IMR-90 (cell line): ENCODE measurements around the gene SORL1.

ENCODE experiments used
- BHLHE40 ChIP-seq: fragments of 150-350 bp; IDR thresholded peaks from 2 replicates; pipeline ENCODE4 v1.6.1; 2016; ENCODE audit warnings: mild to moderate bottlenecking, low read depth, low read length
- CEBPB ChIP-seq: IDR thresholded peaks from 2 replicates; pipeline ENCODE4 v1.6.1; 2012; ENCODE audit warnings: low read depth, low read length, improper control_type of control experiment
- CHD1 ChIP-seq: IDR thresholded peaks from 2 replicates; pipeline ENCODE4 v1.6.1; 2012; ENCODE audit warnings: low read depth, low read length, improper control_type of control experiment
- CTCF ChIP-seq: conservative IDR thresholded peaks from 2 replicates; pipeline ENCODE4 v1.5.1; 2012; ENCODE audit warnings: mild to moderate bottlenecking, low read depth, low read length, improper control_type of control experiment
- ELK1 ChIP-seq: fragments of 150-350 bp; IDR thresholded peaks from 2 replicates; pipeline ENCODE4 v1.6.1; 2016; ENCODE audit warnings: low read depth, mild to moderate bottlenecking, low read length, moderate library complexity, borderline replicate concordance
- MAFK ChIP-seq: IDR thresholded peaks from 2 replicates; pipeline ENCODE4 v1.6.1; 2012; ENCODE audit warnings: low read depth, low read length, improper control_type of control experiment
- MAZ ChIP-seq: IDR thresholded peaks from 2 replicates; pipeline ENCODE4 v1.6.1; 2012; ENCODE audit warnings: low read depth, mild to moderate bottlenecking, low read length, improper control_type of control experiment, moderate library complexity, borderline replicate concordance
- MXI1 ChIP-seq: IDR thresholded peaks from 2 replicates; pipeline ENCODE4 v1.6.1; 2012; ENCODE audit warnings: low read depth, mild to moderate bottlenecking, low read length, moderate library complexity, borderline replicate concordance
- NFE2L2 ChIP-seq: fragments of 150-350 bp; IDR thresholded peaks from 2 replicates; pipeline ENCODE4 v1.6.1; 2016; ENCODE audit warnings: low read depth, mild to moderate bottlenecking, low read length
- POLR2A ChIP-seq: IDR thresholded peaks from 2 replicates; pipeline ENCODE4 v1.6.1; 2012; ENCODE audit warnings: mild to moderate bottlenecking, low read depth, low read length
- RAD21 ChIP-seq: IDR thresholded peaks from 2 replicates; pipeline ENCODE4 v1.6.1; 2012; ENCODE audit warnings: low read length, improper control_type of control experiment
- RCOR1 ChIP-seq: IDR thresholded peaks from 2 replicates; pipeline ENCODE4 v1.6.1; 2012; ENCODE audit warnings: mild to moderate bottlenecking, low read length, improper control_type of control experiment; ENCODE audit not compliant: insufficient replicate concordance
- RFX5 ChIP-seq: IDR thresholded peaks from 2 replicates; pipeline ENCODE4 v1.8.0; 2012; ENCODE audit warnings: low read depth, mild to moderate bottlenecking, low read length, moderate library complexity
- SMC3 ChIP-seq: fragments of 150-350 bp; IDR thresholded peaks from 2 replicates; pipeline ENCODE4 v1.6.1; 2016; ENCODE audit warnings: low read depth, mild to moderate bottlenecking, antibody characterized with exemption, low read length, moderate library complexity

GRCh38 chr11:121497176-121497998 lies 45.3 kb downstream of the SORL1 start:
- no peak for TF ChIP-seq CTCF
- TF ChIP-seq RAD21, result no peak
- TF ChIP-seq RCOR1, result no peak
- TF ChIP-seq POLR2A, result no peak
- no peak for TF ChIP-seq MXI1
- TF ChIP-seq MAZ, result no peak
- no peak for TF ChIP-seq CHD1
- no peak for TF ChIP-seq BHLHE40
- TF ChIP-seq RFX5, result no peak
- TF ChIP-seq MAFK, result no peak
- no peak for TF ChIP-seq SMC3
- TF ChIP-seq NFE2L2, result no peak
- no peak for TF ChIP-seq CEBPB
- no peak for TF ChIP-seq ELK1
